WTC11 (cell line): Measurements from ENCODE around the gene LAMC1. TPM values are rescaled to one million over a fixed set of nuclear protein-coding genes. Genes with fewer than 3 reads are reported as not detected.

Experiments used
- ATAC-seq: fragments of 200-7000 bp; cut with Tn5 transposase; 2 replicates; pipeline ENCODE4 v1.10.0; 2021; ENCODE audit warnings: mild to moderate bottlenecking, moderate library complexity
- CTCF ChIA-PET: fragments of 300-600 bp; sonication (Branson Sonifier 250); formaldehyde crosslinking; loops from one replicate; lab custom pipeline; 2021; ENCODE audit warnings: antibody characterized with exemption; lab: Charles Lee
- POLR2A ChIA-PET: fragments of 350-600 bp; sonication (Branson Sonifier 250); formaldehyde crosslinking; loops from one replicate; lab custom pipeline; 2021; ENCODE audit warnings: antibody characterized with exemption; lab: Charles Lee
- DNase-seq: peaks from one replicate; pipeline ENCODE4 v3.0.0; 2021; ENCODE audit warnings: low spot score
- H3K27ac Mint-ChIP-seq: 2 replicates; pipeline ENCODE4 v1.8.0; 2021; ENCODE audit warnings: mixed read lengths
- H3K27me3 Mint-ChIP-seq: 2 replicates; pipeline ENCODE4 v1.8.0; 2021; ENCODE audit warnings: low read depth, mild to moderate bottlenecking, moderate library complexity, mixed read lengths
- H3K36me3 Mint-ChIP-seq: 2 replicates; pipeline ENCODE4 v1.8.0; 2021; ENCODE audit warnings: mixed read lengths
- H3K4me1 Mint-ChIP-seq: 2 replicates; pipeline ENCODE4 v1.8.0; 2022; ENCODE audit warnings: mixed read lengths
- H3K4me3 Mint-ChIP-seq: 2 replicates; pipeline ENCODE4 v1.8.0; 2021; ENCODE audit warnings: mild to moderate bottlenecking, moderate library complexity, mixed read lengths
- H3K9me3 Mint-ChIP-seq: 2 replicates; pipeline ENCODE4 v1.8.0; 2021; ENCODE audit warnings: mixed read lengths
- ESRRA ChIP-seq: sonication (generic); formaldehyde crosslinking; IDR thresholded peaks from 2 replicates; pipeline ENCODE4 v1.8.1; 2022; ENCODE audit warnings: mild to moderate bottlenecking, missing genetic modification reagents, borderline replicate concordance
- GABPB1 ChIP-seq: sonication (generic); formaldehyde crosslinking; IDR thresholded peaks from 2 replicates; pipeline ENCODE4 v1.8.1; 2023; ENCODE audit warnings: mild to moderate bottlenecking, missing genetic modification reagents
- HMGA2 ChIP-seq: fragments of 250-450 bp; sonication (Bioruptor Pico); IDR thresholded peaks from 2 replicates; pipeline ENCODE4 v1.4.0; 2021; ENCODE audit warnings: mild to moderate bottlenecking, moderate library complexity
- MXD4 ChIP-seq: fragments of 250-450 bp; sonication (Bioruptor Pico); IDR thresholded peaks from 2 replicates; pipeline ENCODE4 v1.8.0; 2021; ENCODE audit warnings: mild to moderate bottlenecking, moderate library complexity, borderline replicate concordance
- MYBL2 ChIP-seq: sonication (generic); formaldehyde crosslinking; IDR thresholded peaks from 2 replicates; pipeline ENCODE4 v1.8.1; 2023; ENCODE audit warnings: mild to moderate bottlenecking, moderate library complexity, missing genetic modification reagents
- NFATC4 ChIP-seq: fragments of 250-450 bp; sonication (Bioruptor Pico); IDR thresholded peaks from 2 replicates; pipeline ENCODE4 v1.9.0; 2021; ENCODE audit warnings: mild to moderate bottlenecking
- NFE2L1 ChIP-seq: sonication (generic); formaldehyde crosslinking; IDR thresholded peaks from 2 replicates; pipeline ENCODE4 v1.8.1; 2023; ENCODE audit warnings: missing genetic modification reagents
- PRRX2 ChIP-seq: fragments of 250-450 bp; sonication (Bioruptor Pico); IDR thresholded peaks from 2 replicates; pipeline ENCODE4 v1.8.0; 2021; ENCODE audit warnings: mild to moderate bottlenecking
- RELA ChIP-seq: sonication (generic); formaldehyde crosslinking; IDR thresholded peaks from 2 replicates; pipeline ENCODE4 v1.8.1; 2022; ENCODE audit warnings: missing genetic modification reagents, mild to moderate bottlenecking, borderline replicate concordance
- SOX15 ChIP-seq: fragments of 250-450 bp; sonication (Bioruptor Pico); IDR thresholded peaks from 2 replicates; pipeline ENCODE4 v1.9.0; 2021; ENCODE audit warnings: mild to moderate bottlenecking
- TCF7 ChIP-seq: sonication (generic); formaldehyde crosslinking; IDR thresholded peaks from 2 replicates; pipeline ENCODE4 v1.8.0; 2022; ENCODE audit warnings: mild to moderate bottlenecking, low read depth, missing genetic modification reagents, moderate library complexity
- TEAD4 ChIP-seq: sonication (generic); formaldehyde crosslinking; IDR thresholded peaks from 2 replicates; pipeline ENCODE4 v1.8.0; 2022; ENCODE audit warnings: mild to moderate bottlenecking, missing genetic modification reagents
- ZBTB21 ChIP-seq: sonication (generic); formaldehyde crosslinking; IDR thresholded peaks from 2 replicates; pipeline ENCODE4 v1.8.1; 2023; ENCODE audit warnings: mild to moderate bottlenecking, missing genetic modification reagents, borderline replicate concordance
- ZNF121 ChIP-seq: sonication (generic); formaldehyde crosslinking; IDR thresholded peaks from 2 replicates; pipeline ENCODE4 v1.8.0; 2023; ENCODE audit warnings: missing genetic modification reagents
- ZNF219 ChIP-seq: sonication (generic); formaldehyde crosslinking; IDR thresholded peaks from 2 replicates; pipeline ENCODE4 v1.8.0; 2023; ENCODE audit warnings: missing genetic modification reagents, mild to moderate bottlenecking, borderline replicate concordance
- ZNF263 ChIP-seq: sonication (generic); formaldehyde crosslinking; IDR thresholded peaks from 2 replicates; pipeline ENCODE4 v1.8.1; 2022; ENCODE audit warnings: low read depth, mild to moderate bottlenecking, moderate library complexity, missing genetic modification reagents
- ZNF671 ChIP-seq: fragments of 250-450 bp; sonication (Bioruptor Pico); IDR thresholded peaks from 2 replicates; pipeline ENCODE4 v1.8.0; 2021; ENCODE audit warnings: mild to moderate bottlenecking
- total RNA-seq: library from RNA; stranded (reverse); gene quantifications from 3 replicates; pipeline ENCODE4 v1.2.3, GENCODE V29; 2021
- TF ChIP-seq, protein P1 (sequence below): sonication (generic); formaldehyde crosslinking; IDR thresholded peaks from 2 replicates; pipeline ENCODE4 v1.8.1; 2023; ENCODE audit warnings: mild to moderate bottlenecking, missing genetic modification reagents
- TF ChIP-seq, protein P2 (sequence below): fragments of 250-450 bp; sonication (Bioruptor Pico); IDR thresholded peaks from 2 replicates; pipeline ENCODE4 v2.1.2; 2022; ENCODE audit warnings: mild to moderate bottlenecking, moderate library complexity
- TF ChIP-seq, protein P3 (sequence below): sonication (generic); formaldehyde crosslinking; IDR thresholded peaks from 2 replicates; pipeline ENCODE4 v1.8.1; 2022; ENCODE audit warnings: low read depth, missing genetic modification reagents, borderline replicate concordance
- TF ChIP-seq, protein P4 (sequence below): sonication (generic); formaldehyde crosslinking; IDR thresholded peaks from 2 replicates; pipeline ENCODE4 v1.8.0; 2022; ENCODE audit warnings: mild to moderate bottlenecking, missing genetic modification reagents

Gene LAMC1
- total RNA-seq, 1 experiment from 2014 or later, result 162 TPM

DNA sequence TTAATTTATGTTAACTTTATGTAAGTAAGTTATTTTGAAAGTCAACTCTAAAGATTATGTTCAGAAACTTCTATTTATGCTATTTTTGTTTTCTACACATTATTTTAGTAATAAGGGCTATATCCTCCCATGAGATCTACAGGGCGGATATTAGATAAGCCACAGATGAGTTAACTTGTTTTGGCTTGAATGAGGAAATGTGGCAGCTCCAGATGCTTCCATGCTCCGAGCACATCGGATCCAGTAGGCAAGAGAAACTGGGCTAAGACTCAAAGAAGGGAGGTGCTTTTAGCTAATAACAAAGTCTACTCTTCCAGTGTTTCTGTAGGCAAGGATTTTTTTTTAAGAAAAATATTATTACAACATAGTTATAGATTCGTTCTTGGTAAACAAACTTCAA is 20.0 kb upstream of the LAMC1 start (continued):
- no peak for TF ChIP-seq ZNF671 (CRISPR knock-in tag)

DNA sequence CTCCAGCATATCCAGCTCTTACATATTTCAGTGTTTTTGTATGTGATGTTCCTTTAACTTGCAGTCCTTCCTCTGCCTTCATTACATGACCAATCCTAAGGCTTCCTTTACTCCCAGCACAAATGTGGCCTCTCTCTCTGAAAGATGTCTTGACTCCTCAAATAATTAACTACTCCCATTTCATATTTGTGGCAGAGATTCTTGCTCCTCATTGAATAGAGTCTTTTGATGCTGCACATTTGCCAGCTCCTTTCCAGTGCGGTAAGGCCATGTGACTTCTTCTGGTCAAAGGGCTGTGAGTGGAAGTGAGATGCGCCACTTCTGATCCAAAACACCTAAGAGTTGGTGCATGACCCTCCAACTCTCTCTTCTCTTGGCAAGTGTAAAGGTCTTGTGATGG is 19.1 kb upstream of the LAMC1 start:
- ChIA-PET CTCF (no interaction called here), POLR2A (interaction anchor here (0.5 kb wide), 1 partner anchor 11 kb away, joined by 5 read pairs; no protein-coding TSS in a partner anchor)
- H3K4me3 Mint-ChIP-seq, result no peak overlapping the region
- peaks cover 2% of the 10 kb centered on the region; the same call in 1 of the 2 replicates for H3K4me1 Mint-ChIP-seq
- no peaks in the 10 kb centered on the region for H3K36me3 Mint-ChIP-seq
- no peak overlapping the region for H3K27ac Mint-ChIP-seq
- TF ChIP-seq ZNF263 (CRISPR knock-in tag) (no peak), TEAD4 (CRISPR knock-in tag) (no peak), HMGA2 (CRISPR knock-in tag) (no peak), SOX15 (no peak), MXD4 (CRISPR knock-in tag) (no peak), MYBL2 (CRISPR knock-in tag) (no peak), TCF7 (no peak), PRRX2 (CRISPR knock-in tag) (no peak), RELA (CRISPR knock-in tag) (no peak), ZBTB21 (no peak)
- TF ChIP-seq, protein P1, sequence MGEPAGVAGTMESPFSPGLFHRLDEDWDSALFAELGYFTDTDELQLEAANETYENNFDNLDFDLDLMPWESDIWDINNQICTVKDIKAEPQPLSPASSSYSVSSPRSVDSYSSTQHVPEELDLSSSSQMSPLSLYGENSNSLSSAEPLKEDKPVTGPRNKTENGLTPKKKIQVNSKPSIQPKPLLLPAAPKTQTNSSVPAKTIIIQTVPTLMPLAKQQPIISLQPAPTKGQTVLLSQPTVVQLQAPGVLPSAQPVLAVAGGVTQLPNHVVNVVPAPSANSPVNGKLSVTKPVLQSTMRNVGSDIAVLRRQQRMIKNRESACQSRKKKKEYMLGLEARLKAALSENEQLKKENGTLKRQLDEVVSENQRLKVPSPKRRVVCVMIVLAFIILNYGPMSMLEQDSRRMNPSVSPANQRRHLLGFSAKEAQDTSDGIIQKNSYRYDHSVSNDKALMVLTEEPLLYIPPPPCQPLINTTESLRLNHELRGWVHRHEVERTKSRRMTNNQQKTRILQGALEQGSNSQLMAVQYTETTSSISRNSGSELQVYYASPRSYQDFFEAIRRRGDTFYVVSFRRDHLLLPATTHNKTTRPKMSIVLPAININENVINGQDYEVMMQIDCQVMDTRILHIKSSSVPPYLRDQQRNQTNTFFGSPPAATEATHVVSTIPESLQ (CRISPR knock-in tag), result no peak
- H3K27me3 Mint-ChIP-seq, result no peaks in the 10 kb centered on the region
- H3K9me3 Mint-ChIP-seq, result peaks cover 8% of the 10 kb centered on the region
- DNase-seq (no peak), ATAC-seq (no peak)

DNA sequence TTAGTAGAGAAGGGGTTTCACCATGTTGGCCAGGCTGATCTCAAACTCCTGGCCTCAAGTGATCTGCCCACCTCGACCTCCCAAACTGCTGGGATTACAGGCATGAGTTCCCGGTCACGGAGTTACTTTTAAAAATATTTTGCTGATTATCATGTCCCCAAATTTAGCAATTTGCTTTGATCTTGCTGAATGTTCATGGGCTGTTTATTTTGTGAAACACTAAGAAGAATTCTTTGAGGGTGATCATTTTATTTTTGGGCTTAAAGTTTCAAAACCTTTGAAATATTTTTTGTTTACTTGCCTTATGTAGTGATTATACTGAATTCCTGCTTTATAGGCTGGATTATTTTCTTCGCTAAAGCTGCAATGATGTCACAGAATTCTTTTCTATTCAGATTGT is 11.4 kb upstream of the LAMC1 start:
- DNase-seq (no peak), ATAC-seq (no peak)
- Mint-ChIP-seq H3K27ac (peak overlapping the region; percentile 89; the same call in 1 of the 2 replicates), H3K36me3 (peaks cover 8% of the 10 kb centered on the region), H3K9me3 (peaks cover 22% of the 10 kb centered on the region), H3K4me1 (peaks cover 25% of the 10 kb centered on the region), H3K4me3 (no peak overlapping the region), H3K27me3 (no peaks in the 10 kb centered on the region)
- TF ChIP-seq NFE2L1 (CRISPR knock-in tag) (no peak), TCF7 (no peak)
- CTCF ChIA-PET, result no interaction called here
- POLR2A ChIA-PET, result no interaction called here

DNA sequence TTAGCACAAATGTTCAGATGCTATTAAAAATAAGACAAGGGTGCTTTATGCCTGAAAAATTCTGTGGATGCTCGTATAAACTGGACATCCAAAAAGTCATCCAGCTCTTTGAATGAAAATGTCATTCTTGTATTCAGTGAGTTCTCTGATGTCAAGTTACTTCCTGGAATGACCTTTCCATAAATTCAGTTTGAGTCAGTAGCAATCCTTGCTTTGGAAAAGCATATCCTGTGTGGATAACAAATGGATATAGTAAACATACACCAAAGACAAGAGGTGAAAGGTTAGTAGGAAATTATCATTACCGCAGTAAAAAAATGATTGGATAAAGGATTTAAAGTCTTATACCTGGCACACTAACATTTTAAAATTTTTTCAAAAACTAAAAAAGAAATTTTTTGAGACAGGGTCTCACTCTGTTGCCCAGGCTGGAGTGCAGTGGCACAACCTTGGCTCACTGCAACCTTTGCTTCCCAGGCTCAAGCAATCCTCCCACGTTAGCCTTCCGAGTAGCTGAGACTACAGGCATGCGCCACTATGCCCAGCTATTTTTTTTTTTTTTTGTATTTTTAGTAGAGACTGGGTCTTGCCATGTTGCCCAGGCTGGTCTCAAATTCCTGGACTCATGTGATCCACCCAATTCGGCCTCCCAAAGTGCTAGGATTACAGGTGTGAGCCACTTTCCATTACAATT is 10.8 kb upstream of the LAMC1 start:
- H3K4me3 Mint-ChIP-seq, result no peak overlapping the region

More for the DNA sequence above, 10.8 kb upstream of the LAMC1 start:
- Mint-ChIP-seq H3K27me3 (no peaks in the 10 kb centered on the region), H3K4me1 (peaks cover 25% of the 10 kb centered on the region), H3K27ac (0 out of 2 replicates have a peak overlapping the region, but pooled peaks have one; percentile 89), H3K9me3 (peaks cover 22% of the 10 kb centered on the region), H3K36me3 (peaks cover 8% of the 10 kb centered on the region)
- TF ChIP-seq NFATC4 (CRISPR knock-in tag) (no peak), TEAD4 (CRISPR knock-in tag) (no peak), ESRRA (CRISPR knock-in tag) (no peak), ZNF121 (CRISPR knock-in tag) (peak; percentile 75), GABPB1 (CRISPR knock-in tag) (no peak), ZNF219 (CRISPR knock-in tag) (no peak)
- TF ChIP-seq, protein P2, sequence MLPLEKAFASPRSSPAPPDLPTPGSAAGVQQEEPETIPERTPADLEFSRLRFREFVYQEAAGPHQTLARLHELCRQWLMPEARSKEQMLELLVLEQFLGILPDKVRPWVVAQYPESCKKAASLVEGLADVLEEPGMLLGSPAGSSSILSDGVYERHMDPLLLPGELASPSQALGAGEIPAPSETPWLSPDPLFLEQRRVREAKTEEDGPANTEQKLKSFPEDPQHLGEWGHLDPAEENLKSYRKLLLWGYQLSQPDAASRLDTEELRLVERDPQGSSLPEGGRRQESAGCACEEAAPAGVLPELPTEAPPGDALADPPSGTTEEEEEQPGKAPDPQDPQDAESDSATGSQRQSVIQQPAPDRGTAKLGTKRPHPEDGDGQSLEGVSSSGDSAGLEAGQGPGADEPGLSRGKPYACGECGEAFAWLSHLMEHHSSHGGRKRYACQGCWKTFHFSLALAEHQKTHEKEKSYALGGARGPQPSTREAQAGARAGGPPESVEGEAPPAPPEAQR (CRISPR knock-in tag), result no peak
- TF ChIP-seq, protein P3, sequence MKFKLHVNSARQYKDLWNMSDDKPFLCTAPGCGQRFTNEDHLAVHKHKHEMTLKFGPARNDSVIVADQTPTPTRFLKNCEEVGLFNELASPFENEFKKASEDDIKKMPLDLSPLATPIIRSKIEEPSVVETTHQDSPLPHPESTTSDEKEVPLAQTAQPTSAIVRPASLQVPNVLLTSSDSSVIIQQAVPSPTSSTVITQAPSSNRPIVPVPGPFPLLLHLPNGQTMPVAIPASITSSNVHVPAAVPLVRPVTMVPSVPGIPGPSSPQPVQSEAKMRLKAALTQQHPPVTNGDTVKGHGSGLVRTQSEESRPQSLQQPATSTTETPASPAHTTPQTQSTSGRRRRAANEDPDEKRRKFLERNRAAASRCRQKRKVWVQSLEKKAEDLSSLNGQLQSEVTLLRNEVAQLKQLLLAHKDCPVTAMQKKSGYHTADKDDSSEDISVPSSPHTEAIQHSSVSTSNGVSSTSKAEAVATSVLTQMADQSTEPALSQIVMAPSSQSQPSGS (CRISPR knock-in tag), result no peak
- TF ChIP-seq, protein P4, sequence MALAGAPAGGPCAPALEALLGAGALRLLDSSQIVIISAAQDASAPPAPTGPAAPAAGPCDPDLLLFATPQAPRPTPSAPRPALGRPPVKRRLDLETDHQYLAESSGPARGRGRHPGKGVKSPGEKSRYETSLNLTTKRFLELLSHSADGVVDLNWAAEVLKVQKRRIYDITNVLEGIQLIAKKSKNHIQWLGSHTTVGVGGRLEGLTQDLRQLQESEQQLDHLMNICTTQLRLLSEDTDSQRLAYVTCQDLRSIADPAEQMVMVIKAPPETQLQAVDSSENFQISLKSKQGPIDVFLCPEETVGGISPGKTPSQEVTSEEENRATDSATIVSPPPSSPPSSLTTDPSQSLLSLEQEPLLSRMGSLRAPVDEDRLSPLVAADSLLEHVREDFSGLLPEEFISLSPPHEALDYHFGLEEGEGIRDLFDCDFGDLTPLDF (CRISPR knock-in tag), result no peak
- DNase-seq (no peak), ATAC-seq (no peak)
- ChIA-PET POLR2A (no interaction called here), CTCF (no interaction called here)
